HEK293 (cell line): ENCODE measurements around the gene CCL14.
A peak's percentile ranks its signal among the peaks of the same experiment; 100 is the strongest.

Experiments
- CTCF ChIA-PET: fragments of 350-600 bp; formaldehyde crosslinking; extraction: SDS; loops from one replicate; lab custom pipeline; 2021; ENCODE audit warnings: antibody characterized with exemption; lab: Yijun Ruan, JAX
- POLR2A ChIA-PET: fragments of 300-600 bp; formaldehyde crosslinking; extraction: SDS; loops from one replicate; lab custom pipeline; 2020; ENCODE audit warnings: antibody characterized with exemption, inconsistent platforms; lab: Yijun Ruan, JAX
- H3K27ac ChIP-seq: fragments of 200-500 bp; sonication (Bioruptor generic); 2 replicates; pipeline ENCODE4 v1.5.1; 2014; ENCODE audit warnings: low read depth, low read length, control low read depth, inconsistent platforms; ENCODE audit errors: extremely low read depth
- H3K36me3 ChIP-seq, 2 experiments: fragments of 200-500 bp in 1 of 2; sonication (Bioruptor generic) in 1 of 2; 1 replicate in 1 of 2; 2 replicates in 1 of 2; pipeline ENCODE4 v1.5.1; 2014 to 2017; ENCODE audit warnings: inconsistent platforms in 2 of 2, low read length in 2 of 2; ENCODE audit not compliant: control insufficient read depth in 2 of 2, insufficient read depth in 1 of 2
- H3K4me1 ChIP-seq: fragments of 200-500 bp; sonication (Bioruptor generic); 2 replicates; pipeline ENCODE4 v1.5.1; 2014; ENCODE audit warnings: mild to moderate bottlenecking, low read length, inconsistent platforms; ENCODE audit not compliant: control insufficient read depth, insufficient read depth
- H3K4me3 ChIP-seq: 2 replicates; pipeline ENCODE4 v1.5.1; 2011; ENCODE audit warnings: low read depth, mild to moderate bottlenecking, control low read depth, low read length, moderate library complexity
- H3K9me3 ChIP-seq: fragments of 200-500 bp; sonication (Bioruptor generic); 2 replicates; pipeline ENCODE4 v1.5.1; 2014; ENCODE audit warnings: low read depth, low read length, inconsistent platforms; ENCODE audit not compliant: control insufficient read depth, insufficient read depth
- ELK4 ChIP-seq: IDR thresholded peaks from 2 replicates; pipeline ENCODE4 v1.6.1; 2011; ENCODE audit warnings: mild to moderate bottlenecking, low read depth, low read length, borderline replicate concordance
- GLI2 ChIP-seq: fragments of 450-650 bp; formaldehyde crosslinking; IDR thresholded peaks from 2 replicates; pipeline ENCODE4; 2017; ENCODE audit warnings: missing biosample characterization, missing genetic modification characterization, low read depth, borderline replicate concordance
- KLF9 ChIP-seq: fragments of 450-650 bp; formaldehyde crosslinking; IDR thresholded peaks from 2 replicates; pipeline ENCODE4 v1.5.1; 2016; ENCODE audit warnings: missing biosample characterization, missing genetic modification characterization, low read depth
- PRDM10 ChIP-seq: fragments of 450-650 bp; formaldehyde crosslinking; IDR thresholded peaks from 2 replicates; pipeline ENCODE4 v1.5.1; 2016; ENCODE audit warnings: missing biosample characterization, missing genetic modification characterization
- SP3 ChIP-seq: fragments of 450-650 bp; formaldehyde crosslinking; IDR thresholded peaks from 2 replicates; pipeline ENCODE4 v1.5.1; 2016; ENCODE audit warnings: missing biosample characterization, missing genetic modification characterization
- ZBTB10 ChIP-seq: fragments of 450-650 bp; formaldehyde crosslinking; IDR thresholded peaks from 2 replicates; pipeline ENCODE4 v1.5.1; 2016; ENCODE audit warnings: missing biosample characterization, missing genetic modification characterization
- ZBTB17 ChIP-seq: fragments of 450-650 bp; formaldehyde crosslinking; IDR thresholded peaks from 2 replicates; pipeline ENCODE4 v1.5.1; 2016; ENCODE audit warnings: missing biosample characterization, missing genetic modification characterization
- ZBTB44 ChIP-seq: fragments of 450-650 bp; IDR thresholded peaks from 2 replicates; pipeline ENCODE4 v1.5.1; 2018; ENCODE audit warnings: missing biosample characterization, mild to moderate bottlenecking, missing genetic modification characterization
- ZBTB48 ChIP-seq: fragments of 450-650 bp; formaldehyde crosslinking; IDR thresholded peaks from 2 replicates; pipeline ENCODE4 v1.5.1; 2016; ENCODE audit warnings: missing biosample characterization, missing genetic modification characterization
- ZBTB8A ChIP-seq: fragments of 450-650 bp; formaldehyde crosslinking; IDR thresholded peaks from 2 replicates; pipeline ENCODE4 v1.5.1; 2016; ENCODE audit warnings: missing biosample characterization, missing genetic modification characterization
- ZFHX2 ChIP-seq: fragments of 450-650 bp; formaldehyde crosslinking; conservative IDR thresholded peaks from 2 replicates; pipeline ENCODE4 v1.5.1; 2016; ENCODE audit warnings: missing biosample characterization, missing genetic modification characterization
- ZFP41 ChIP-seq: fragments of 450-650 bp; formaldehyde crosslinking; IDR thresholded peaks from 2 replicates; pipeline ENCODE4 v1.5.1; 2016; ENCODE audit warnings: missing biosample characterization, missing genetic modification characterization, borderline replicate concordance
- ZNF214 ChIP-seq: fragments of 450-650 bp; formaldehyde crosslinking; IDR thresholded peaks from 2 replicates; pipeline ENCODE4 v1.5.1; 2017; ENCODE audit warnings: missing biosample characterization, mild to moderate bottlenecking, missing genetic modification characterization, borderline replicate concordance
- ZNF266 ChIP-seq: fragments of 450-650 bp; formaldehyde crosslinking; IDR thresholded peaks from 2 replicates; pipeline ENCODE4 v1.5.1; 2016; ENCODE audit warnings: missing biosample characterization, missing genetic modification characterization, low read depth
- ZNF529 ChIP-seq: fragments of 450-650 bp; formaldehyde crosslinking; IDR thresholded peaks from 2 replicates; pipeline ENCODE4 v1.5.1; 2017; ENCODE audit warnings: missing genetic modification characterization, missing biosample characterization; ENCODE audit not compliant: insufficient replicate concordance
- ZNF555 ChIP-seq: fragments of 450-650 bp; formaldehyde crosslinking; conservative IDR thresholded peaks from 2 replicates; pipeline ENCODE4 v1.5.1; 2017; ENCODE audit warnings: missing biosample characterization, mild to moderate bottlenecking, missing genetic modification characterization, inconsistent platforms
- ZNF561 ChIP-seq: fragments of 450-650 bp; IDR thresholded peaks from 2 replicates; pipeline ENCODE4 v1.5.1; 2018; ENCODE audit warnings: missing biosample characterization, missing genetic modification characterization, borderline replicate concordance
- ZNF621 ChIP-seq: fragments of 450-650 bp; formaldehyde crosslinking; IDR thresholded peaks from 2 replicates; pipeline ENCODE4 v1.5.1; 2017; ENCODE audit warnings: missing biosample characterization, missing genetic modification characterization
- ZNF654 ChIP-seq: fragments of 450-650 bp; formaldehyde crosslinking; IDR thresholded peaks from 2 replicates; pipeline ENCODE4 v1.5.1; 2016; ENCODE audit warnings: low read depth, missing biosample characterization, missing genetic modification characterization
- ZNF664 ChIP-seq: fragments of 450-650 bp; formaldehyde crosslinking; IDR thresholded peaks from 2 replicates; pipeline ENCODE4 v1.5.1; 2016; ENCODE audit warnings: missing biosample characterization, missing genetic modification characterization
- ZNF692 ChIP-seq: fragments of 450-650 bp; formaldehyde crosslinking; IDR thresholded peaks from 2 replicates; pipeline ENCODE4 v1.5.1; 2016; ENCODE audit warnings: missing biosample characterization, missing genetic modification characterization
- ZNF701 ChIP-seq: fragments of 450-650 bp; formaldehyde crosslinking; IDR thresholded peaks from 2 replicates; pipeline ENCODE4 v1.5.1; 2016; ENCODE audit warnings: missing biosample characterization, missing genetic modification characterization
- ZNF830 ChIP-seq: fragments of 450-650 bp; IDR thresholded peaks from 2 replicates; pipeline ENCODE4 v1.5.0; 2018; ENCODE audit warnings: missing biosample characterization, missing genetic modification characterization, low read depth, mild to moderate bottlenecking, moderate library complexity
- ZNF843 ChIP-seq: fragments of 450-650 bp; formaldehyde crosslinking; IDR thresholded peaks from 2 replicates; pipeline ENCODE4 v1.5.1; 2016; ENCODE audit warnings: missing biosample characterization, missing genetic modification characterization
- ZSCAN30 ChIP-seq: fragments of 450-650 bp; IDR thresholded peaks from 2 replicates; pipeline ENCODE4 v1.5.1; 2018; ENCODE audit warnings: missing biosample characterization, mild to moderate bottlenecking, missing genetic modification characterization, moderate library complexity

The CCL14 gene

GRCh38 chr17:35947156-35947585, 39.4 kb downstream of the CCL14 start (continued):
- TF ChIP-seq GLI2 (no peak), SP3 (tag by site-specific recombination) (0 out of 2 replicates have a peak, but pooled peaks have one; percentile 27), ZNF529 (tag by site-specific recombination) (no peak), ZNF214 (tag by site-specific recombination) (no peak), PRDM10 (tag by site-specific recombination) (peak; percentile 83), KLF9 (peak; percentile 75; the same call in 1 of the 2 replicates), ZFHX2 (tag by site-specific recombination) (peak; percentile 88), ZNF830 (tag by site-specific recombination) (no peak), ZBTB8A (peak; percentile 47; the same call in 1 of the 2 replicates), ZBTB17 (peak; percentile 78), ELK4 (no peak), ZSCAN30 (tag by site-specific recombination) (no peak), ZNF843 (tag by site-specific recombination) (no peak), ZNF654 (peak; percentile 91), ZNF701 (tag by site-specific recombination) (no peak), ZBTB10 (tag by site-specific recombination) (no peak)

- no peaks in the 10 kb centered on the region for H3K36me3 ChIP-seq
- CTCF ChIA-PET, result interaction anchor here (0.7 to 1.7 kb wide), 4 partner anchors 13 to 205 kb away, joined by 3 to 7 read pairs (median 5); no protein-coding TSS in a partner anchor
- POLR2A ChIA-PET, result no interaction called here
- no peak overlapping the region for H3K27ac ChIP-seq
- TF ChIP-seq ZNF555 (tag by site-specific recombination), result no peak
- TF ChIP-seq ZBTB48 (tag by site-specific recombination), result no peak
- no peak for TF ChIP-seq ZNF266
- no peak for TF ChIP-seq ZNF692
- no peak for TF ChIP-seq ZNF561 (tag by site-specific recombination)
- TF ChIP-seq ZBTB44 (tag by site-specific recombination), result no peak
- no peak for TF ChIP-seq ZNF621 (tag by site-specific recombination)
- no peak for TF ChIP-seq ZFP41 (tag by site-specific recombination)
- no peak for TF ChIP-seq ZNF664 (tag by site-specific recombination)
- no peak overlapping the region for H3K4me3 ChIP-seq
- no peaks in the 10 kb centered on the region for H3K9me3 ChIP-seq
- peaks cover 6% of the 10 kb centered on the region; the same call in 1 of the 2 replicates for H3K4me1 ChIP-seq
Measured at GRCh38 chr17:35944151-35944550, 42.4 kb downstream of the CCL14 start.
